HCT116 (cell line): ENCODE measurements around the gene CAPSL.

Experiments
- CTCF ChIP-seq, 3 experiments: fragments of 200-600 bp in 1 of 3; sonication (generic) in 1 of 3; IDR thresholded peaks in 2 of 3; conservative IDR thresholded peaks in 1 of 3; 2 replicates each; pipeline ENCODE4 v1.5.1; 2012 to 2017; ENCODE audit warnings: low read depth in 2 of 3, low read length in 2 of 3, antibody characterized with exemption in 1 of 3, borderline replicate concordance in 1 of 3, control low read depth in 1 of 3, mild to moderate bottlenecking in 1 of 3, mixed read lengths in 1 of 3, mixed run types in 1 of 3, moderate library complexity in 1 of 3; ENCODE audit not compliant: insufficient read depth in 1 of 3
- EZH2 ChIP-seq: fragments of 200-600 bp; sonication (generic); IDR thresholded peaks from 2 replicates; pipeline ENCODE4 v1.6.1; 2017; ENCODE audit warnings: antibody characterized with exemption, mixed run types
- POLR2A ChIP-seq: IDR thresholded peaks from 2 replicates; pipeline ENCODE4 v1.7.0; 2011; ENCODE audit warnings: borderline replicate concordance; ENCODE audit not compliant: insufficient read depth, insufficient read length; ENCODE audit errors: extremely low read depth
- POLR2AphosphoS5 ChIP-seq: IDR thresholded peaks from 2 replicates; pipeline ENCODE4 v1.6.1; 2011; ENCODE audit warnings: mild to moderate bottlenecking, low read depth, low read length, moderate library complexity

DNA sequence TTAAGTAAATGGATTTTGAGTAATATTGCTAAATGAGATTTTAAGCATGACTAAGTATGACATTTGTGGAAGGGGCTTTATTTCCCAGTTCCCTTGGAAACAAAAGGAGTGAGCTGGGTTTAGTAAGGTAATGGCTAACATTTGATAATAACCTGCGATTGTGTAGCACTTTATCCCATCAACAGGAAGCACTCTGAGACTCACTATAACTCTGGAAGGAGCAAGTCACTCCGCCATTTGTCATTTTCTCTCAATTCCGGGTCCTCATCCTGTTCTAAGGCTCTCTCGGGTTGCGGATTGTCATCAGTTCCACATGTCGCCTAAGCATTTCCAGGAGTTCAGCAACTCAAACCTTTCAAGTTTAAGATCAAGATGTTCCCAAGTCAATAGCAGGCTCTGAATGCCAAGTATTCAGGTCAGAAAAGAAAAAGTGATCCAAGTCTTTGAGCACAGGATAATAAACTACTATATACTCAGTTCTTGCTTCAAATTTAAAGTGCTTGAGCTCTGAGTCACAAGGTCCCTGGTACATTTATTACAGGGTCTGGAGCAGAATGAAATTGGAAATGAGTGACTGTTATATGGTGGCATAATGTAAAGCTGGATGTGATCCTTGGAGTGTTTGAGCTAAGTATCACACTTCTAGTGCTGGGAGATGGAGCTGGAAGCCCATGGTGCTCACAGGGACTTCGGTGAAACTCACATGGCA lies 39.3 kb downstream of the CAPSL start:
- TF ChIP-seq CTCF (IDR thresholded peaks at IDR 0.05 in 2 of 3, conservative IDR thresholded peaks at IDR 0.05 in 1 of 3; ENCODE audit: borderline replicate concordance in 1 of 3, insufficient read depth in 1 of 3, low read depth in 2 of 3, low read length in 2 of 3) (no peak), EZH2 (no peak), POLR2A (no peak), POLR2AphosphoS5 (no peak)
